ENCODE results near the gene EYS.

Gene EYS

GRCh38 chr6:65680232-65680631 lies 26.8 kb downstream of the EYS start:
- no peak for TF ChIP-seq CTCF (IDR thresholded peaks at IDR 0.05; ENCODE audit: control extremely low read depth, extremely low read depth, low read depth, missing control alignments)
- CTCF ChIA-PET: no interaction called here

GRCh38 chr6:65671922-65672321 lies 35.1 kb downstream of the EYS start:
- ChIA-PET POLR2A (no interaction called here), CTCF (interaction anchor here (1.3 kb wide), 1 partner anchor 16 kb away, joined by 4 read pairs; no protein-coding TSS in a partner anchor)
- TF ChIP-seq CTCF (IDR thresholded peaks at IDR 0.05; ENCODE audit: control extremely low read depth, extremely low read depth, low read depth, missing control alignments): no peak
- DNase-seq (ENCODE audit: extremely low spot score): no peak

More at GRCh38 chr6:65680232-65680631, 26.8 kb downstream of the EYS start:
- DNase-seq (ENCODE audit: extremely low spot score): no peak
- POLR2A ChIA-PET: no interaction called here

GRCh38 chr6:65667916-65668656 lies 38.9 kb downstream of the EYS start:
- TF ChIP-seq CTCF (IDR thresholded peaks at IDR 0.05; ENCODE audit: control extremely low read depth, extremely low read depth, low read depth, missing control alignments): no peak
- DNase-seq (ENCODE audit: extremely low spot score): no peak
- ChIA-PET POLR2A (no interaction called here), CTCF (no interaction called here)

- POLR2A ChIA-PET: no interaction called here
- no peak for TF ChIP-seq CTCF (IDR thresholded peaks at IDR 0.05; ENCODE audit: control extremely low read depth, extremely low read depth, low read depth, missing control alignments)
- no peak for DNase-seq (ENCODE audit: extremely low spot score)
- CTCF ChIA-PET: no interaction called here
These were observed 56.9 kb downstream of the EYS start for GRCh38 chr6:65650086-65650485.

- no peak for TF ChIP-seq CTCF (IDR thresholded peaks at IDR 0.05; ENCODE audit: control extremely low read depth, extremely low read depth, low read depth, missing control alignments)
- DNase-seq (ENCODE audit: extremely low spot score): no peak
- CTCF ChIA-PET: no interaction called here
- POLR2A ChIA-PET: no interaction called here
These were observed 57.6 kb downstream of the EYS start for GRCh38 chr6:65649392-65649791.

GRCh38 chr6:65646544-65646943 lies 60.5 kb downstream of the EYS start:
- CTCF ChIA-PET: interaction anchor here (1.8 kb wide), 1 partner anchor 11 kb away, joined by 4 read pairs; no protein-coding TSS in a partner anchor
- TF ChIP-seq CTCF (IDR thresholded peaks at IDR 0.05; ENCODE audit: control extremely low read depth, extremely low read depth, low read depth, missing control alignments): no peak
- POLR2A ChIA-PET: no interaction called here
- no peak for DNase-seq (ENCODE audit: extremely low spot score)

Measured in GM10248 (cell line).